Lung (tissue), 12 donors: Measurements from ENCODE around the gene VEGFC. TPM values are rescaled to one million over a fixed set of nuclear protein-coding genes. Genes with fewer than 3 reads are reported as not detected.

Experiments
- ATAC-seq: fragments of 200-7000 bp; cut with Tn5 transposase; one replicate; pipeline ENCODE4 v1.9.1; 2020; ENCODE audit warnings: moderate number of reproducible peaks; ENCODE audit not compliant: insufficient read depth, low FRiP score
- DNase-seq, 3 donors: peaks; one replicate each; pipeline ENCODE4 v3.0.0-alpha.2; 2013 to 2017
- H3K27ac ChIP-seq, 2 donors: one replicate each; pipeline ENCODE4 v1.5.1; 2013; ENCODE audit warnings: mild to moderate bottlenecking in 2 of 2, moderate library complexity in 2 of 2, control low read depth in 1 of 2, inconsistent platforms in 1 of 2, low read depth in 1 of 2, low read length in 1 of 2
- H3K27me3 ChIP-seq, 3 donors: one replicate each; pipeline ENCODE4 v1.5.1; 2013; ENCODE audit warnings: low read length in 2 of 3; ENCODE audit not compliant: control insufficient read depth in 3 of 3, insufficient read depth in 3 of 3
- H3K36me3 ChIP-seq, 4 donors: one replicate each; pipeline ENCODE4 v1.5.1; 2013; ENCODE audit warnings: low read length in 4 of 4, mild to moderate bottlenecking in 1 of 4, moderate library complexity in 1 of 4; ENCODE audit not compliant: control insufficient read depth in 4 of 4, insufficient read depth in 4 of 4
- H3K4me1 ChIP-seq, 5 donors: one replicate each; pipeline ENCODE4 v1.5.1; 2013; ENCODE audit warnings: low read length in 5 of 5, mild to moderate bottlenecking in 2 of 5, moderate library complexity in 1 of 5; ENCODE audit not compliant: control insufficient read depth in 5 of 5, insufficient read depth in 5 of 5
- H3K4me3 ChIP-seq: one replicate; pipeline ENCODE4 v1.5.1; 2013; ENCODE audit warnings: mild to moderate bottlenecking, control low read depth, moderate library complexity
- H3K9ac ChIP-seq, 2 donors: one replicate each; pipeline ENCODE4 v1.5.1; 2013; ENCODE audit warnings: low read length in 2 of 2, control low read depth in 1 of 2; ENCODE audit not compliant: insufficient read depth in 1 of 2
- H3K9me3 ChIP-seq, 4 donors: one replicate each; pipeline ENCODE4 v1.5.1; 2013; ENCODE audit warnings: low read length in 3 of 4, mild to moderate bottlenecking in 1 of 4, moderate library complexity in 1 of 4; ENCODE audit not compliant: control insufficient read depth in 4 of 4, insufficient read depth in 3 of 4
- WGBS, 2 donors: extraction: QIAGEN DNeasy Blood & Tissue Kit; methylation state at CpG; one replicate each; pipeline ENCODE4 v1.1.7; 2013; 5-methylcytosine and 5-hydroxymethylcytosine counted together
- polyA plus RNA-seq, 2 donors: library from polyadenylated mRNA; stranded (reverse); fragments of 200-250 nt; gene quantifications; one replicate each; pipeline ENCODE4 v1.2.1, GENCODE V29; 2013
- total RNA-seq, 2 donors: library from RNA; depleted of rRNA in 1 of 2; stranded (reverse); fragments of >200 nt in 1 of 2; gene quantifications; one replicate each; pipeline ENCODE4 v1.2.1, GENCODE V29; 2014 to 2021
- TF ChIP-seq, protein P1 (sequence below): IDR thresholded peaks from 2 replicates; pipeline ENCODE4 v1.5.1; 2012; ENCODE audit warnings: mild to moderate bottlenecking; ENCODE audit errors: control extremely low read depth, extremely low read depth
- donor health status: control.
- donor health status: control.
- donor health status: Bipolar disorder and iron deficiency.
- donor health status: healthy.
- donor health status: DM: yes; HTN: yes; CAD: no.

The VEGFC gene
- total and polyA plus RNA-seq, 4 donors, result 4.4 to 22.5 (median 11.1) TPM

DNA sequence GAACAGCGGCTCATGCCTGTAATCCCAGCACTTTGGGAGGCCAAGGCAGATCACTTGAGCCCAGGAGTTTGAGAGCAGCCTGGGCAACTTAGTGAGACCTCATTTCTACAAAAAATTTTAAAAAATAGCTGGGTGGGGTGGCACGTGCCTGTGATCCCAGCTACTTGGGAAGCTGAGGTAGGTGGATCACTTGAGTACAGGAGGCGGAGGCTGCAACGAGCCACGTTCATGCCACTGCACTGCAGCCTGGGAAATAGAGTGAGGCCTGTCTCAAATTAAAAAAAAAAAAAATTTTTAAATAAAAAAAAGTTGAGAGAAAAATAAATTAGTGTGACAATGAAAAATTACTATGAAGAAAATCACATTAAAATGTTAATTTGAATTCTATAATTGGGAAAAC lies 10.5 kb downstream of the VEGFC start:
- no peak for DNase-seq
- Histone ChIP-seq H3K27ac (no peak overlapping the region), H3K36me3 (no peaks in the 10 kb centered on the region), H3K9ac (no peak overlapping the region), H3K4me3 (no peak overlapping the region), H3K4me1 (peaks cover 0 to 24% (median 15%) of the 10 kb centered on the region in 5 donors), H3K9me3 (no peaks in the 10 kb centered on the region), H3K27me3 (no peaks in the 10 kb centered on the region)
- WGBS, 2 donors, result 78 to 89% methylated on average over 5 of the region's 5 CpGs
- ATAC-seq, result no peak
- TF ChIP-seq, protein P1, sequence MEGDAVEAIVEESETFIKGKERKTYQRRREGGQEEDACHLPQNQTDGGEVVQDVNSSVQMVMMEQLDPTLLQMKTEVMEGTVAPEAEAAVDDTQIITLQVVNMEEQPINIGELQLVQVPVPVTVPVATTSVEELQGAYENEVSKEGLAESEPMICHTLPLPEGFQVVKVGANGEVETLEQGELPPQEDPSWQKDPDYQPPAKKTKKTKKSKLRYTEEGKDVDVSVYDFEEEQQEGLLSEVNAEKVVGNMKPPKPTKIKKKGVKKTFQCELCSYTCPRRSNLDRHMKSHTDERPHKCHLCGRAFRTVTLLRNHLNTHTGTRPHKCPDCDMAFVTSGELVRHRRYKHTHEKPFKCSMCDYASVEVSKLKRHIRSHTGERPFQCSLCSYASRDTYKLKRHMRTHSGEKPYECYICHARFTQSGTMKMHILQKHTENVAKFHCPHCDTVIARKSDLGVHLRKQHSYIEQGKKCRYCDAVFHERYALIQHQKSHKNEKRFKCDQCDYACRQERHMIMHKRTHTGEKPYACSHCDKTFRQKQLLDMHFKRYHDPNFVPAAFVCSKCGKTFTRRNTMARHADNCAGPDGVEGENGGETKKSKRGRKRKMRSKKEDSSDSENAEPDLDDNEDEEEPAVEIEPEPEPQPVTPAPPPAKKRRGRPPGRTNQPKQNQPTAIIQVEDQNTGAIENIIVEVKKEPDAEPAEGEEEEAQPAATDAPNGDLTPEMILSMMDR, result no peak

DNA sequence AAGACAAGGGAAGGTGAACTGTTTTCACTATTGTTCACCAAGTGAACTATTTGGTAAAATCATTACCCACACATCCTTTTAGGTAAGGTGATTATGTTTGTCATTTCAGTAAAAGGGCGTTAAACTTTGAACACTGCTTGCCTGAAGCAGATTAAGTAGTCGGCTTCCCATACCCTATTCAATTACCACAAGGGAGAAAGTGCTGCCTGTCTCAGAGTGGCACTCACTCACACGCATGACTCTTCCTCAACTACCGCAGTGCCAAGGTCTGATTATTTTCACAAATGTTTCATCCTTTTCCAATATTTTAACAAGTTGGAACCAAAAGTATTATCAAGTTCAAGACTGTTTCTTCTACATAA lies 11.0 kb downstream of the VEGFC start:
- DNase-seq, result no peak
- Histone ChIP-seq H3K27ac (peak overlapping the region in 1 of 2 donors; percentile 35), H3K4me1 (peaks cover 0 to 24% (median 15%) of the 10 kb centered on the region in 5 donors), H3K27me3 (no peaks in the 10 kb centered on the region), H3K9me3 (no peaks in the 10 kb centered on the region), H3K4me3 (no peak overlapping the region), H3K36me3 (no peaks in the 10 kb centered on the region), H3K9ac (peak overlapping the region in 1 of 2 donors; percentile 47)
- WGBS, 2 donors, result 69 to 78% methylated on average over 4 of the region's 4 CpGs
- no peak for ATAC-seq
- TF ChIP-seq, protein P1, result no peak

DNA sequence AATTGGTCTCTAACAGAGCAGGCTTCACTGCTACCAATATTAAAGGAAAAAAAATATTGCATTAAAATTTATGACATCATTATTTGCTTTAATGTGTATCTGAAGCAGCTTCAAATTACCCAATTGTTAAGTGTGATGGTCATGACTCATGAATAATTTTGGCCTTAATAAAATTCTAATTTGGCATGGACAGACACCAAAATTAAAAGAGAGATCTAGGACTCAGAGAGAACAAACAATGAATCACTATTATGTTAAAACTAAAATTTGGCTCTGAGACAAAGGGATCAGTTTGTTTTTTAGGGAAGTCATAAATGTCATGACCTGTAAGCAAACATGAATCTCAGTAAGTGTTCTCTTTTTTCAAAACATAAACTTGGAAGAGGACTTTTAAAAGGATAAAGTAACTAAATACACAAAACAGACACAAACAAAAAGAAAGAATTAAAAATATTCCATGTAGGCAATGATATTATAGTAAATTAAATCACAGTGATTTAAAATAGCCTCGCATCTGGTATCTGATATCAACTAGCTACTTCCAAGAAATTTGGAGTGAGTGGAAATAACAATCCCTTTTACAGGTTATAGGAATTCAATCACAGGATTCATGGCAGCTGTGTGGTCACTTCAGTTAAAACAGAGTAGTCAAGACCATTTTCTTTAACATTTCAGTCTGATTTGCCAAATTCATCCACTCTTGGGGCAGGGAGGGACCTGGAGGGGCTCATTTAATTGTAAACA lies 11.6 kb downstream of the VEGFC start:
- Histone ChIP-seq H3K27me3 (no peaks in the 10 kb centered on the region), H3K9me3 (no peaks in the 10 kb centered on the region), H3K4me1 (peaks cover 0 to 28% (median 15%) of the 10 kb centered on the region in 5 donors), H3K9ac (peak overlapping the region in 1 of 2 donors; percentile 47), H3K4me3 (no peak overlapping the region), H3K36me3 (no peaks in the 10 kb centered on the region), H3K27ac (peak overlapping the region in 1 of 2 donors; percentile 35)
- WGBS, 2 donors, result 54 to 69% methylated on average over 1 of the region's 1 CpG
- TF ChIP-seq, protein P1, result no peak
- DNase-seq, result peak in 1 of 3 donors; percentile 45
- peak; percentile 20 for ATAC-seq
